Measurements from ENCODE around the gene CDH23.

CDH23 gene

GRCh38 chr10:71661060-71661622, 264.4 kb downstream of the CDH23 start:
- no peak overlapping the region for H3K4me3 ChIP-seq (ENCODE audit: insufficient read depth, low read depth, low read length)
- H3K27me3 ChIP-seq (ENCODE audit: control insufficient read depth, insufficient read depth, low read length, poor library complexity, severe bottlenecking): peaks cover 3% of the 10 kb centered on the region
- no peaks in the 10 kb centered on the region for H3K9me3 ChIP-seq (ENCODE audit: control insufficient read depth, low read length)
- H3K27ac ChIP-seq (ENCODE audit: insufficient read depth, low read depth, low read length, poor library complexity, severe bottlenecking): no peak overlapping the region
- 51% methylated on average over 11 of the region's 11 CpGs for WGBS, 2 experiments
- peaks cover 40% of the 10 kb centered on the region for H3K4me1 ChIP-seq (ENCODE audit: control insufficient read depth, insufficient read depth, low read length)
- no peaks in the 10 kb centered on the region for H3K36me3 ChIP-seq (ENCODE audit: control insufficient read depth, insufficient read depth, low read length)

- Histone ChIP-seq H3K4me1 (ENCODE audit: control insufficient read depth, insufficient read depth, low read length) (peaks cover 43% of the 10 kb centered on the region), H3K9me3 (ENCODE audit: control insufficient read depth, low read length) (no peaks in the 10 kb centered on the region), H3K27ac (ENCODE audit: insufficient read depth, low read depth, low read length, poor library complexity, severe bottlenecking) (no peak overlapping the region), H3K27me3 (ENCODE audit: control insufficient read depth, insufficient read depth, low read length, poor library complexity, severe bottlenecking) (peaks cover 3% of the 10 kb centered on the region), H3K4me3 (ENCODE audit: insufficient read depth, low read depth, low read length) (no peak overlapping the region), H3K36me3 (ENCODE audit: control insufficient read depth, insufficient read depth, low read length) (no peaks in the 10 kb centered on the region)
- 93% methylated on average over 19 to 23 of the region's 28 CpGs for WGBS, 2 experiments
These were observed 265.1 kb downstream of the CDH23 start for GRCh38 chr10:71661779-71662336.

GRCh38 chr10:71663311-71663710, 266.6 kb downstream of the CDH23 start:
- Histone ChIP-seq H3K36me3 (ENCODE audit: control insufficient read depth, insufficient read depth, low read length) (no peaks in the 10 kb centered on the region), H3K9me3 (ENCODE audit: control insufficient read depth, low read length) (no peaks in the 10 kb centered on the region), H3K27me3 (ENCODE audit: control insufficient read depth, insufficient read depth, low read length, poor library complexity, severe bottlenecking) (peaks cover 3% of the 10 kb centered on the region), H3K4me1 (ENCODE audit: control insufficient read depth, insufficient read depth, low read length) (peaks cover 34% of the 10 kb centered on the region), H3K4me3 (ENCODE audit: insufficient read depth, low read depth, low read length) (no peak overlapping the region), H3K27ac (ENCODE audit: insufficient read depth, low read depth, low read length, poor library complexity, severe bottlenecking) (no peak overlapping the region)
- WGBS, 2 experiments: 84 to 87% methylated on average over 7 of the region's 7 CpGs

DNA sequence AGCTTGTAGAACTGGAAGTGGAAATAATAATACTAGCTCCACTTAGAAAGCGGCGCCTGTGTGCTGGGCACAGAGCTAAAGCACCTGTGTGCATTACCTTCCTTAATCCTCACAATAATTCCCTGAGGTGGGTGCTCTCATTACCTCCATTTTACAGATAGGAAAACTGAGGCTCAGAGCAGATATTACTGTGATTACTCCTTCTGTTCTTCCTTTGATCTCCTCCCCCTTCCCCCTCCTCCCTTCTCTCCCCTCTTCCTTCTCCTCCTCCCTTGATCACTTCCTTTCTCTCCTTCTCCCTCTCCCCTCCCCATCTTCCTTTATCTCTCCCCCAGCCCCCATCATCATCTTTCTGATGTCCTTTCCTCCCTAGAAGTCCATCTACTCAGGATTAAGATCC, 267.9 kb downstream of the CDH23 start:
- WGBS, 2 experiments: 95 to 96% methylated on average over 2 of the region's 2 CpGs
- Histone ChIP-seq H3K36me3 (ENCODE audit: control insufficient read depth, insufficient read depth, low read length) (no peaks in the 10 kb centered on the region), H3K4me1 (ENCODE audit: control insufficient read depth, insufficient read depth, low read length) (peaks cover 24% of the 10 kb centered on the region), H3K27me3 (ENCODE audit: control insufficient read depth, insufficient read depth, low read length, poor library complexity, severe bottlenecking) (peaks cover 3% of the 10 kb centered on the region), H3K27ac (ENCODE audit: insufficient read depth, low read depth, low read length, poor library complexity, severe bottlenecking) (no peak overlapping the region), H3K4me3 (ENCODE audit: insufficient read depth, low read depth, low read length) (no peak overlapping the region), H3K9me3 (ENCODE audit: control insufficient read depth, low read length) (no peaks in the 10 kb centered on the region)

DNA sequence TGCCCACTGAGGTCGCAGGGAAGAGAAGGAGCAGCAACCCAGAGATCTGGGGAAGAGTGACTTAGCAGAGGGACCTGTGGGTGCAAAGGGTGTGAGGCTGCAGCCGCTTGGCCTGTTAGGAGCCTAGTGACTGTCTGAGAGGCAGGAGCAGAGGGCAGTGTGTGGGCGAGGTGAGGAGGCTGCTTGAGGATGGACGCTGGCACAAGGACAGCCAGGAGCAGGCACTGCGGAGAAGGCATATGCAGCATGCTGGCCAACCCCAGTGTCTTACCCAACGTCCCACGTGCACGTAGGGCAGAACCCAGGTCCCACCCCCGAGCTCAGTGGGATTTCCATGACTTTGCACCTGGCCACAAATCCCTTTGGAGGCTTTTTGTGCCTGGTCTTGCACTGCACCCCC, 268.7 kb downstream of the CDH23 start:
- 74 to 77% methylated on average over 9 of the region's 9 CpGs for WGBS, 2 experiments
- Histone ChIP-seq H3K4me3 (ENCODE audit: insufficient read depth, low read depth, low read length) (no peak overlapping the region), H3K9me3 (ENCODE audit: control insufficient read depth, low read length) (no peaks in the 10 kb centered on the region), H3K4me1 (ENCODE audit: control insufficient read depth, insufficient read depth, low read length) (peaks cover 24% of the 10 kb centered on the region), H3K27me3 (ENCODE audit: control insufficient read depth, insufficient read depth, low read length, poor library complexity, severe bottlenecking) (no peaks in the 10 kb centered on the region), H3K36me3 (ENCODE audit: control insufficient read depth, insufficient read depth, low read length) (no peaks in the 10 kb centered on the region), H3K27ac (ENCODE audit: insufficient read depth, low read depth, low read length, poor library complexity, severe bottlenecking) (no peak overlapping the region)

- H3K9me3 ChIP-seq (ENCODE audit: control insufficient read depth, low read length): no peaks in the 10 kb centered on the region
- H3K4me1 ChIP-seq (ENCODE audit: control insufficient read depth, insufficient read depth, low read length): peaks cover 16% of the 10 kb centered on the region
- no peak overlapping the region for H3K27ac ChIP-seq (ENCODE audit: insufficient read depth, low read depth, low read length, poor library complexity, severe bottlenecking)
- H3K4me3 ChIP-seq (ENCODE audit: insufficient read depth, low read depth, low read length): no peak overlapping the region
- no peaks in the 10 kb centered on the region for H3K36me3 ChIP-seq (ENCODE audit: control insufficient read depth, insufficient read depth, low read length)
- no peaks in the 10 kb centered on the region for H3K27me3 ChIP-seq (ENCODE audit: control insufficient read depth, insufficient read depth, low read length, poor library complexity, severe bottlenecking)
- WGBS, 2 experiments: 82 to 86% methylated on average over 18 of the region's 18 CpGs
These were observed 270.1 kb downstream of the CDH23 start for GRCh38 chr10:71666639-71667386.

DNA sequence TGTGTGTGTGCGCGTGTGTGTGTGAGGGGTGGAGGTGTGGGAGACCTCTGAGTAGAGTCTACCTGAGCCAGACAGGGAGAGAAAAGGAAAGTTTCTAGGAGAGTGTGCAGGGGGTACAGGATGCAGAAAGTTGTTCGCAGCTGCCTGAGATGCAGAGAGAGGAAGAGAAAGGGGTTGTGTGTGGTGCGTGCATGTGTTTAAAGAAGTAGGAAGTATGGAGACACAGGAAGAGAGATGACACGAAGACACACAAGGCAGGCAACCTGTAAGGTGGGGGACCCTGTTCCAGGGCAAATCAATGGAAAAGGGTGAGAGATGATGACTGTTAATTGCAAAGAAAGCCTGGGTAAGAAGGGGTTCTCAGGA, 270.6 kb downstream of the CDH23 start:
- H3K9me3 ChIP-seq (ENCODE audit: control insufficient read depth, low read length): no peaks in the 10 kb centered on the region
- no peaks in the 10 kb centered on the region for H3K27me3 ChIP-seq (ENCODE audit: control insufficient read depth, insufficient read depth, low read length, poor library complexity, severe bottlenecking)
- peaks cover 16% of the 10 kb centered on the region for H3K4me1 ChIP-seq (ENCODE audit: control insufficient read depth, insufficient read depth, low read length)
- 60 to 64% methylated on average over 5 of the region's 5 CpGs for WGBS, 2 experiments
- H3K4me3 ChIP-seq (ENCODE audit: insufficient read depth, low read depth, low read length): no peak overlapping the region
- H3K27ac ChIP-seq (ENCODE audit: insufficient read depth, low read depth, low read length, poor library complexity, severe bottlenecking): no peak overlapping the region
- no peaks in the 10 kb centered on the region for H3K36me3 ChIP-seq (ENCODE audit: control insufficient read depth, insufficient read depth, low read length)

- Histone ChIP-seq H3K36me3 (ENCODE audit: control insufficient read depth, insufficient read depth, low read length) (no peaks in the 10 kb centered on the region), H3K27me3 (ENCODE audit: control insufficient read depth, insufficient read depth, low read length, poor library complexity, severe bottlenecking) (no peaks in the 10 kb centered on the region), H3K9me3 (ENCODE audit: control insufficient read depth, low read length) (no peaks in the 10 kb centered on the region), H3K4me1 (ENCODE audit: control insufficient read depth, insufficient read depth, low read length) (no peaks in the 10 kb centered on the region), H3K27ac (ENCODE audit: insufficient read depth, low read depth, low read length, poor library complexity, severe bottlenecking) (no peak overlapping the region), H3K4me3 (ENCODE audit: insufficient read depth, low read depth, low read length) (no peak overlapping the region)
- WGBS, 2 experiments: 84% methylated on average over 16 of the region's 16 CpGs
These were observed 275.6 kb downstream of the CDH23 start for GRCh38 chr10:71671994-71672946.

DNA sequence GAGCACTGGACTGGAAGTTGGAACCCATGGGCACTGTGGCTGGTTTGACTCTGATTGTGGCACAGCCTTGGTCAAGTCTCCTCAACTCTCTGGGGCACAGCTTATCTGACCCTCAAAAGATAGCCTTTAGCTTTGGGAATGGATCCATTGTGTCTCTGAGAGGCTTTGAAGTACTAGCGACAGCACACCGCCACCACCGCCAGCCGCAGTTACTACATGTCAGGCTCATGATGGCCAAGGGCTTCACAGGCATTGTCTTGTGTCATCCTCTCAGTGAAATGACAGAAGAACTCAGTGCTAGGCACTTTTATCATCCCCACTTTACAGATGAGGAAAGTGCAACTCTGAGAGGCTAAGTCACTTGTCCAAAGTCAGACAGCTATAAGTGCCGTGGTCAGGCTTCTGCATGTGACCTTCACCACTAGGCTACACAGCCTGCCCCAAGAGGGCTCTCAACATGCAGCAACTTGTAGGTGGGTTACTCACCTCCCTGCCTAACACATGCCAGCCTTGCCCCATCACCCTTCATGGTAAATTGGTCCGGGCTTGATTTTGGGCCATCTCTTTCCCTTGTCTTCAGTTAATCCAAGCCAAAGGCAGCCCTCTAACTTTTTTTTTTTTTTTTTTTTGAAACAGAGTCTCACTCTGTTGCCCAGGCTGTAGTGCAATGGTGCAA, 278.7 kb downstream of the CDH23 start:
- no peaks in the 10 kb centered on the region for H3K4me1 ChIP-seq (ENCODE audit: control insufficient read depth, insufficient read depth, low read length)
- WGBS, 2 experiments: 92% methylated on average over 6 of the region's 6 CpGs
- H3K27me3 ChIP-seq (ENCODE audit: control insufficient read depth, insufficient read depth, low read length, poor library complexity, severe bottlenecking): no peaks in the 10 kb centered on the region
- no peak overlapping the region for H3K27ac ChIP-seq (ENCODE audit: insufficient read depth, low read depth, low read length, poor library complexity, severe bottlenecking)
- H3K9me3 ChIP-seq (ENCODE audit: control insufficient read depth, low read length): no peaks in the 10 kb centered on the region
- H3K4me3 ChIP-seq (ENCODE audit: insufficient read depth, low read depth, low read length): no peak overlapping the region
- no peaks in the 10 kb centered on the region for H3K36me3 ChIP-seq (ENCODE audit: control insufficient read depth, insufficient read depth, low read length)

All from ectodermal cell (in vitro differentiated cells).